Measurements from ENCODE around the gene VMP1. TPM values are rescaled to one million over a fixed set of nuclear protein-coding genes. Genes with fewer than 3 reads are reported as not detected.
"Not testable (repeated sequence)": the region's sequence is repeated elsewhere in the genome, so short reads cannot be mapped to it uniquely, and the experiment has no call there.

VMP1 gene
- total RNA-seq, 1 experiment from 2014 or later: 223 TPM

- peak; percentile 88 for DNase-seq (ENCODE audit: low spot score)
Measured at GRCh38 chr17:59753522-59754467, 46.3 kb downstream of the VMP1 start.

- DNase-seq (ENCODE audit: low spot score): peak; percentile 70
Measured at GRCh38 chr17:59754552-59754951, 47.1 kb downstream of the VMP1 start.

GRCh38 chr17:59755069-59755468 is 47.6 kb downstream of the VMP1 start:
- not testable (repeated sequence) for DNase-seq (ENCODE audit: low spot score)

GRCh38 chr17:59756236-59756818 is 48.9 kb downstream of the VMP1 start:
- DNase-seq (ENCODE audit: low spot score): peak; percentile 65

- no peak for DNase-seq (ENCODE audit: low spot score)
Measured at GRCh38 chr17:59757043-59757442, 49.6 kb downstream of the VMP1 start.

- no peak for DNase-seq (ENCODE audit: low spot score)
Measured at GRCh38 chr17:59757470-59757869, 50.0 kb downstream of the VMP1 start.

- DNase-seq (ENCODE audit: low spot score): no peak
Measured at GRCh38 chr17:59757881-59758385, 50.5 kb downstream of the VMP1 start.

- not testable (repeated sequence) for DNase-seq (ENCODE audit: low spot score)
Measured at GRCh38 chr17:59758998-59759651, 51.7 kb downstream of the VMP1 start.

GRCh38 chr17:59760160-59760559 is 52.7 kb downstream of the VMP1 start:
- no peak for DNase-seq (ENCODE audit: low spot score)

GRCh38 chr17:59761385-59762048 is 54.1 kb downstream of the VMP1 start:
- DNase-seq (ENCODE audit: low spot score): no peak

GRCh38 chr17:59762049-59762823 is 54.8 kb downstream of the VMP1 start:
- no peak for DNase-seq (ENCODE audit: low spot score)

- DNase-seq (ENCODE audit: low spot score): no peak
Measured at GRCh38 chr17:59762824-59763374, 55.4 kb downstream of the VMP1 start.

GRCh38 chr17:59763861-59764260 is 56.4 kb downstream of the VMP1 start:
- no peak for DNase-seq (ENCODE audit: low spot score)

- no peak for DNase-seq (ENCODE audit: low spot score)
Measured at GRCh38 chr17:59764292-59764741, 56.9 kb downstream of the VMP1 start.

GRCh38 chr17:59765038-59765437 is 57.6 kb downstream of the VMP1 start:
- no peak for DNase-seq (ENCODE audit: low spot score)

- no peak for DNase-seq (ENCODE audit: low spot score)
Measured at GRCh38 chr17:59766491-59766890, 59.0 kb downstream of the VMP1 start.

GRCh38 chr17:59767176-59767575 is 59.7 kb downstream of the VMP1 start:
- DNase-seq (ENCODE audit: low spot score): no peak

GRCh38 chr17:59769887-59770286 is 62.4 kb downstream of the VMP1 start:
- DNase-seq (ENCODE audit: low spot score): no peak

GRCh38 chr17:59771093-59771492 is 63.6 kb downstream of the VMP1 start:
- no peak for DNase-seq (ENCODE audit: low spot score)

GRCh38 chr17:59775786-59776350 is 68.4 kb downstream of the VMP1 start:
- no peak for DNase-seq (ENCODE audit: low spot score)

Data from HT-29 (cell line).